NCI-H1436 treated with DMSO at 0.1 percent for 48 hours (cell line): ENCODE data around the gene MIER2.

Experiments used
- DNase-seq: peaks from one replicate; lab custom pipeline; 2025; lab: John Stamatoyannopoulos, UW

The MIER2 gene

DNA sequence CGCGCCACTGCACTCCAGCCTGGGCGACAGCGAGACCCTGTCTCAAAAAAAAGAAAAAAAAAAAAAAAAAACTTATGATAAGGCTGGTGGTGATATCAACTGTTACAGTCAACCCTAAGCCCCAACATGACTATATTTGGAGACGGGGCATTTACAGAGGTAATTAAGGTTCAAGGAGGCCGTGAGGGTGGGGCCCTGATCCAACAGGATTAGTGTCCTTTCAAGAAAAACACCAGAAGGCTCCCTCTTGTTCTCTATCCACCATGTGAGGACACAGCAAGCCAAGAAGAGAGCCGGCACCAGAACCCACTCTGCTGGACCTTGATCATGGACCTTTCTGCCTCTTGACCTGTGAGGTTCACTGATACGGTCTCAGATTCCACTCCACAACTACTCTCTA is 14.1 kb downstream of the MIER2 start:
- no peak for DNase-seq

DNA sequence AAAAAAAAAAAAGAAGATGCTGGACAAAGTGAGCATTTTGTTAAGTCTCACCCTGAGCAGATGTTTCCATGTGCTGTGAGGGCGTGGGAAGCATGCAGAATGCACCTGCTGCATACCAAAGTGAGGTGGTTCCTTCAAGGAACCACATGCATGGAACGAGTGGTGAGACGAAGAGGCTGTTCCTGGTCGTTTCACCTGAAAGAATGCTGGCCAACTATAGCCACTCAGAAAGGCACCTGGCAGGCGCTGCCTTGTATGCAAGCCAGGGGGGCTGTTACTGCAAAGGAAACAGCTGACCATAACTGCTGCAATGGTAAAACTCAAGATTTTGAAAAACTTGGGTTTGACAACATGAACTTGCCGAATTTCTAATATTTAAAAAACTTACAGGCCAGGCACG is 14.7 kb downstream of the MIER2 start:
- no peak for DNase-seq

DNA sequence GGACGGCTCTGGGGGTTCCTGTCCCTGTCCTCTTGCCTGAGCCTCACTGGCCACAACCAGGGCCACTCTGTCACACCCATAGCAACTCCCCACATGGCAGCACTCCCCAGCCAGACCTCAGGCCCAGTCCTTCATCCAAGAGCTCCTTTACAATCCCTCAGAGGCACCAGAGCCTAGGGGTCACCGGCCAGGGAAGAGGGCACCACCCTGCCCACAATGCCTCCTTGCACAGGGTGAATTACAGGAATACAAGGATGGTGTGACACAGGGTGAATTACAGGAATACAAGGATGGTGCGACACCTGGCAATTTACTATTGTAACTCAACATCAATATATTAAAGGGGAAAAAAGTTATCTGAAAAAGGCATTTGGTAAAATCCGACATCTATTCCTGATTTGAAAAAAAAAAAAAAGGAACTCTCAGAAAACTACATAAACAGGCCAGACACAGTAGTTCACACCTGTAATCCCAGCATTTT is 16.5 kb downstream of the MIER2 start:
- no peak for DNase-seq

DNA sequence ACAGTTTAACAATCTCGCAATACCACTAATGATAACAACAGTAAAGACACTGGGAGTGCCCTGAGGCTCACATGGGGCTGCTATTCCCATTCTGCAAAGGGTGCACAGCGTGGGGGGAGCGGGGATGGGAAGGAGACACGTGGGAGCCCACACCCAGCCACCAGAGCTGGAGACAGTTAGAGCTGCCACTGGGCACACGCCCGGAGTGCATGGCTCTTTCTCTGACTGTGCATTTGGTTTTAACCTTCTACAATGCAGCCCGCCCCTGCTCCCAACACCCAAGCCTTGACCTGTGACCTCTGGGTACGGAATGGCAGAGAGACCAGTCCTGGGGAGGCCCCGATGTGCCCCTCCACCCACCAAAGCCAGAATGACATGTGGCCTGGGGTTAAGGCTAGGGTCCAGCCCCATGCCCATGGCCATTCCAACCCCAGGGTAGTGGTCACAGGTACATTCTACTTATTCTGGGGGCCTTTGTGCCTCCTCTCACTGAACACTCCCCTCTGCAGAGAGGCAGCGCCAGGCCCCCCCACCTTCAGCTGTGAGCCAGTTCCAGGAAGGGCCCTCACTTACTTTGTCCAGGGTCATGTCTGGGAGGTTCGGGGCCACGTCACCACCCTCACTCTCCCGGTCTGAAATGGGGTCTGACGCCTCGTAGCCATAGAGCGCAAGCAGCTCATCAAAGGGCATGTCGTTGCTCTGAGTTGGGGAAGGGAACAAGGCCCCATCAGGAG is 17.1 kb downstream of the MIER2 start:
- DNase-seq, result no peak

DNA sequence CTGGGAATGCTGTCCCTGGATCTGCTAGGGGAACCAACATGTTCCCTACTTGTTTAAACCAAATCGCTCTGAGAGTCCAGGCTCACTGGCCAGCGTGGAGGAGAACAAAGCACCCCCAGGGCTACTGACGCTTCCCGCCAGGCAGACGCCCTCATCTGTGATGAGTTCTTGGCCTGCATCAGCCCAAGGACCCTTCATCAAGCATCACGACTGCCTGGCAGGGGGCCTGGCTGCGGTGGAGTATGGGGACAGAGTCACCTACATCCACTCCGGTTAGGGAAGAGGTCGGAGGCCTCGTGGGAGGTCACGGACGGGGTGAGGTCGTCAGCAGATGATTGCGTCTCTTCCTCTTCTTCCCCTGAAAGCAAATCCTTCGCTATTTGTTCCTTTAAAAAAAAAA is 17.7 kb downstream of the MIER2 start:
- no peak for DNase-seq

DNA sequence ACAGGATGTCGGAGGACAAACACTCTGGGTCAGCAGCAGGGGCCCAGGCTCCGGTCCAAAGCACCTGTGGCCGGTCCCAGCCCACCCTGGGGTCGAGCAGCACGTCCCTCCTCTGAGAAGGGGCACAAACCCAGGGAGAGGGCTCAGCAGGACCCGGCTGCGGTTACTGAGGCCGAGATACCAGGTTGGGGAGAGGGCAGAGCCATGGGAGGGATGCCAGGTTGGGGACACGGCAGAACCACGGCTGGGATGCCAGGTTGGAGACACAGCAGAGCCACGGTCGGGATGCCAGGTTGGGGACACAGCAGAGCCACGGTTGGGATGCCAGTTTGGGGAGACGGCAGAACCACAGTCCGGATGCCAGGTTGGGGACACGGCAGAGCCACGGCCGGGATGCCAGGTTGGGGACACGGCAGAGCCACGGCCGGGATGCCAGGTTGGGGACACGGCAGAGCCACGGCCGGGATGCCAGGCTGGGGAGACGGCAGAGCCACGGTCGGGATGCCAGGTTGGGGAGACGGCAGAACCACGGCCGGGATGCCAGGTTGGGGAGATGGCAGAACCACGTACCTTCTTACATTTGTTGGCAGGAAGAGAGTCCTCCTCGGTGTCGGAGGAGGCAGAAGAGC is 18.5 kb downstream of the MIER2 start:
- no peak for DNase-seq

DNA sequence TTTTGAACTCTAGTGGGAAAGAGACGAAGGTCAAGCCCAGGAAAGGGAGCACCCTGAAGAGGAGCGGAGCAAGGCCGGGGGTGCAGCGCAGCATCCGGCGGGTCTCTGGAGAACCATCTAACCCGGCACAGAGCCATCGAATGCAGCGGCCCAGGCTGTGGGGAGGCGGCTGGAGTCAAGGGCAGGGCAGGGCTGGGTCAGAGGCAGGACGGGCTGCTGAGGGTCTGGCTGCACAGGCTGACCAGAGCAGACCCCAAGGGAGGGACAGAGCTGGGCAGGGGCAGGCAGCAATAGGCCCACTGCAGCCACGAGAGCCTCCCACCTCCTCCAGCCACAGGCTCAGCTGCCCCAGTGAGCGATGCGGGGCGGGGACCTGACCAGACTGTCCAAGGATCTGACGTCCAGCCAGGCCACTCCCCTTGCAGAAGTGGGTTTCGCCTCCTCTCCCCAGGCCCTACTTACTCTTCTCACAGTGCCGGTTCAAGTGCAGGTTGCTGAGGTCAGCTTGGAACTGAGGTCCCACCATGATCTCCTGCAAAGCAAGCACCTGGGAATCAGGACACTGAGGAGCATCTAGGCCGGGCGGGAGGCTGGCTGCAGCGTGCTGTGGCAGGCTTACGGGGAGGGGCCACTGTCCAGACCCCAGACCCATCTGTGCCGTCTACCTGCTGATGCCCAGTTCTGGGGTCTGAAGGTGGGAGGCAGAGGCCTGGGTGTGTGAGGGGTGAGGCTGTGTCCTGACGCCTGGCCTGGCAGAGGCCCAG is 19.2 kb downstream of the MIER2 start:
- DNase-seq, result no peak

DNA sequence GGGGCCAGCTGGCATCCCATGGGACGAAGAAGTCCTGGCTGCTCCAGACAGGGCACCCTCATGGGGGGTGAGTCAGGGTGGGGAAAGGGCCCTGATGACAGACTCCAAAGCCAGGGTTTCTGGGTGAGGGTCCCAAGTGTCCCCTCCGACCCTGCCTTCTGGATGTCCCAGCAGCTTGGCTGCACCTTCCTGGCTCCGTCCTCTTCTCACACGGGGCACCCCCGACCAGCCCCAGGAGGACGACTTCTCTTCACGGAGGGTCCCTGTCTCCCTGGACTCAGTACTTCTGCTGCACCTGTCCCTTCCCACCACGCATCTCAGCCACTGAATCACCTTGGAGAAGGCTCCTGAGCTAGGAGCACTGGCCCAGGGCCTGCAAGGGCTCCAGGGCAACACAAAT is 19.9 kb downstream of the MIER2 start:
- no peak for DNase-seq

DNA sequence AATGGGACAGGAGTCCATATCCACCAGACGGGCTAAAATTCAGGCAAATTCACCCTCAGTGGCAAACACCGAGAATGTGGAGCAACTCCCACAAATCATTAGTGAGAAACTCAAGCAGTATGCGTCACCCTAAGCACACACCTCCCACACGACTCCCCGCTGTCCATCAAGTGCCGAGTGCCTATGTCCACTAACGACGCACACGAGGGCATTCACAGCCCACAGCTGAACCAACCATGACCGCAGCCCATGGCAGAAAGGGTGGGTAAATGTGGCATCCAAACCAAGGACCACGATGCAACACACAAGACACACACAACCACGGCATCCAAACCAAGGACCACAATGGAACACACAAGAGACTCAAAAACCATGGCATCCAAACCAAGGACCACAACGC is 22.0 kb downstream of the MIER2 start:
- DNase-seq, result no peak

DNA sequence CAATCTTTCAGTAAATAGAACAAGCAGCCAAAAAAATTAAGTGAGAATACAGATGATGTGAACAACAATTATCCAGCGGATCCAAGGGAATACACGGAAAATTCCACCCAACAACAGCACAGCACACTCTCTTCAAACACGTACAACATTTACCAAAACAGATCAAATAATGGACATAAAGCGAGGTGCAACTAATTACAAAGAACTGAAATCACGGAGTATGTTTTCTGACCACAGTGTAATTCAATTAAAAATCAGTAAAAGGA is 26.2 kb downstream of the MIER2 start:
- DNase-seq, result no peak

DNA sequence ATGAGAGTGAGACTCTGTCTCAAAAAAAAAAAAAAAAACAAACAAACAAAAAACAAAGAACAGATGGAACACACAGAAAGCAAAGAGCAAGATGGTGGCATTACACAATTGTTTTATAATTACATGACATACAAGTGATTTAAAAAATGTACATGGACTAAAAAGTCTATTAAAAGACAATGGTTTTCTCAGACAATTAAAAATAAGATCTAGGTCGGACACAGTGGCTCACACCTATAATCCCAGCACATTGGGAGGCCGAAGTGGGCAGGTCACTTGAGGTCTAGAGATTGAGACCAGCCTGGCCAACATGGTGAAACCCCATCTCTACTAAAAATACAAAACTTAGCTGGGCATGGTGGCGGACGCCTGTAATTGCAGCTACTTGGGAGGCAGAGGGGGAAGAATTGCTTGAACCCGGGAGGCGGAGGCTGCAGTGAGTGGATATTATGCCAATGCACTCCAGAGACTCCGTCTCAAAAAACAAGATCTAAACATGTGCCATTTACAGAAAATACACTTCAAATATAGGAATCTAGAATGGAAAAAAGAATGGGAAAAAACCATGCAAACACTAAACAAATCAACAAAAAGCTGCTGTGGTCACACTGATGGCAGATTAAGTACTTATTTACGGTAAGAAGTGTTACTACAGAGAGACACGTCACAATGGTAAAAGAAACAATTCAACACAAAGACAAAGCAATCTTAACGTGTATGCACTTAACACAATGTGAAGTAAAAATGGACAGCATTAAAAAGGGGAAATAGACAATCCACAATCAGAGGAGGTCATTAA is 26.7 kb downstream of the MIER2 start:
- no peak for DNase-seq

DNA sequence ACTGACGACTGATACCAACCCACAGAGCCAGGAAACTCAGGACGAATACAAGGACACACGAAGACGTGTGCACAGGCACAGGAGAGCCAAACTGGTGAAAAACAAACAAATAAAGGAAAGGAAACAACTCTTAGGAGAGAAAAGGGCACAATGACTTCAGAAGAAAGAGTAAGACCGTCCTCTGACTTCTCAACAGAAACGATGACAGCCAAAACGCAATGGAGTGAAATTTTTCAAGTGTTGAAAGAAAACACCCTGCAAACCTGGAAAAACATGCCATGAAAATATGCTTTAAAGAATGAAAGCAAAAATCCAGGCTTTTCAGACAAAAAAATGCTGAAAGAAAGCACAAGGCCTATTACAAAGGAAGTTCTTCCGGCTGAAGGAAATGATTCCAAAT is 28.8 kb downstream of the MIER2 start:
- DNase-seq, result no peak

DNA sequence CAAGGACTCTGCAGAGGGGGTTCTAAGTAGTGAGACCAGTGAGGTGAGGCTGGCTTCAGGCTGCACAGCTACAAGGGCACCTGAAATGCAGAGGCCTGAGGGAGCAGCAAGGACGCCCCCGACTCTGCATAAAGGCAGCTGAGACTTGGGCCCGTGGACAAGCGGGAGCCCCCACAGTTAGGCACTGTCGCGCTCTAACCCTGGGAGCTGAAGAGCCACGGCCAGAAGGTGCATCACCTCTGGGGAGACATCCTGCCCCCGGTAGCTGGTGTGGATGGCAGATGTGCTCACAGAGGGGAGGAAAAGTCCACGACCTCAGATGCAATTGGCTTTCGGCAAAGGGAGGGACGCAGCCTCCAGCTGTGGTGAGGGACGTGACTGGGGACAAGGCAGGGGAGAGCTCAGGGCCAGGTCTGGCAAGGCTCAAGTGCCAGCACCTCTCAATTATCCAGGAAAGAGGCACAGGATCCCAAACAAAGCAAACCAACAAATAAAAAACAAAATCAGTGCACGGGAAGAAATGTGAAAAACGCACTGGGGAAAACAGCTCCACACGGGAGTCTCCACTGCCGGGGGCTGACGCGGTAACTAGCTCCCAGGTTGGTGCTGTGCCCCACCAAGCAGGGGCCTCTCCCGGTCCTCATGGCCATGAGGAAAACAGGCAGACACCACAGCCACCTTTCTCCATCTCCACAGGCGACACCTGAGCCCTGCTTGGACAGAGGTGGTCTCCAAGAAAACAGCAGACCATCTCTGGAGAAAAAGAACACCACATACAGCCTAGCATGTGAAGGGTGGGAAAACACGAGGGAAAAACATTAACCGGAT is 30.4 kb downstream of the MIER2 start:
- no peak for DNase-seq

DNA sequence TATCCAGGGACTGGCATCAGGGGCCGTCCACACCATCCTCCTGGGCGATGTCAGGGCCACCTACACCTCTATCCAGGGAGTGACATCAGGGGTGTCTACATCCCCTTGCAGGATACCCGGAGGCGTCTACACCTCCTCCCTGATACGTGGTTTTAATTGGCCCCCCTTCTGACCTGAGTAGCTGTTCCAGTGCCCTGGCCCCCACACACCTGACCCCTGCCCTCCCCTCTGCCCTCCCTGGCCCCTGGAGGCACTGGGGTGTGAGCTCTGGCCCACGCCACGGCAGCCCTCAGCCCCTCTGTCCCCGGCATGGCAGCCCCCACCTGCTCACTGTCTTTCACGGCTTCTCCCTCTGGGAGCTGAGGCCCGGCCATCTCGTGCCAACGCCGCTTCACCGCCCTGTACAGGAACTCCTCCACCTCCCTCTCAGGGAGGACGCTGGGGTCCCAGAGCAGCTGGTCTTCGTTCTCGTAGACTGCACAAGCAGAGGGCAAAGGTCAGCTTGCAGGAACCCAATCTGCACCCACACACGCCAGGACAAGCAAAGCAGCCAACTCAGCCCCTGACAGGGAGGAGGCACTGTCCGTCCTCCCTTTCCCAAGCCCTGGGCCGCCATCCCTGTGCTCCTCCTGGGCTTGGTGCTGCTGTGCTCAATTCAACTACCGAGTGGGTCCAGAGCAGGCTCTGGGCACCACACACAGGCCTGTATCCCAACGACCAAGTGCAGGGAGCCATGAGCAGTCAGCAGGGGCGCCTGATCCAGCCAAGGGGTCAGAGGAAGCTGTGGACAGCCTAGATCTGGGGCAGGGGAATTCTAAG is 31.2 kb downstream of the MIER2 start:
- DNase-seq, result no peak

DNA sequence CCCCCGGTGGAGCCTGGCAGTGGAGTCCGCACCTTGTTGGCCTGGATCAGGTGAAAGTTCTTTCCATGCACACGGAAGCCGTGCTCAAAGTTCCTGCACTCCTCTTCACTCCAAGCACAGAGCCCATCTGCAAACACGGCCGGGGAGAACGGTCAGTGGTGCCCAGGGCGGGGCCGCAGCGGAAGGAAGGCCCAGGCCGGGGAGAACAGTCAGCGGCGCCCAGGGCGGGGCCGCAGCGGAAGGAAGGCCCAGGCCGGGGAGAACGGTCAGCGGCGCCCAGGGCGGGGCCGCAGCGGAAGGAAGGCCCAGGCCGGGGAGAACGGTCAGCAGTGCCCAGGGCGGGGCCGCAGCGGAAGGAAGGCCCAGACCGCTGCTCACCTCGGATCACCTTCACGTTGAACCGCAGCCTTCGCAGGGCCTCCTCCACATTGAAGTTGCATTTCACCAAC is 32.8 kb downstream of the MIER2 start:
- DNase-seq, result no peak

DNA sequence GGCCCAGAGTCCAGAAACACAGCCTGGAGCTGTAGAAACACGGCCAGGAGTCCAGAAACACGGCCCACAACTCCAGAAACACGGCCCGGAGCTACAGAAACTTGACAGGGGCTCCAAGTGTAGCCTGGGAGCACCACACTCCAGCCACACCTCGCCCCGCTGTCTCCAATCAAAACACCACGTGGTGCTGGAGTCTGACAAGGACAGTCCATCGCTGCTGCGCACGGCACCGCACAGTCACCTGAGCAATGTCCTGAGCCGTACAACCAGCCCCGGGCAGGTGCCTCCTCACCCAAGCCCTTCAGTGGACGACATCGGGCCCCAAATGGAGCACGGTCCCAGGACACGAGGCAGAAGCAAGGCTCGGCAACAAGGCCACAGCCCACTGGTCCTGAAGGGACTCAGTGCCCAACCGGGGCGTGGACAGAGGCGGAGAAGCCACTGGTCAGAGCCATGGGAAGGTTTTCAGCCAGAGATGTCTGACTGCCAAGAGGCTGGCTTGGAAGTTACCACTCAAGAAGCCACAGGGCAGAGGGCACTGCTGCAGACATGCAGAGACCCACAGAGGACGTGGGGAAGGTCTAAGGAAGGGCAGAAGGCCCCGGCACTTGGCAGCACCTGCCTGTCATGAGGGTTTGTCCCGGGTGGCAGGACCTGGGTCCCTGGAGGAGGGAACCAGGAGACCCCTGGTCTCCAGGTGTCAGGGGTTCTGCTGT is 33.7 kb downstream of the MIER2 start:
- no peak for DNase-seq

DNA sequence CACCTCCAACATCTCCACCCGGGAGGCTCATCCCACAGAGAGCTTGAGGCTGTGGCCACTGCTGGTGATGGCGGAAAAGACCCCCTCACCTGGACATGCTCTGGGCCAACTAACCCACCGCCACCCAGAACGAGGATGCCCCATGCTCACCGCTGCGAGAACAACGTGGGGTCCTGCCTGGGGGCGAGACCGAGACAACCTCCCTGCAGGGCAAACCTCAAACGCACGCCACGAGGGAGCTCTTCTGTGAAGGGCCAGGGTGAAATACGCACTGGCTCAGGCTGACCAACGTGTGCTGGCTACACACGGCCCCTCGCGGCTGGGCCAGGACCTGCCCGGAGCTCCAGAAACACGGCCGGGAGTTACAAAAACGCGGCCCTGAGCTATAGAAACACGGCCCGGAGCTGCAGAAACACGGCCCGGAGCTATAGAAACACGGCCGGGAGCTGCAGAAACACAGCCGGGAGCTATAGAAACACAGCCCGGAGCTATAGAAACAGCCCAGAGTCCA is 34.4 kb downstream of the MIER2 start:
- DNase-seq, result no peak

DNA sequence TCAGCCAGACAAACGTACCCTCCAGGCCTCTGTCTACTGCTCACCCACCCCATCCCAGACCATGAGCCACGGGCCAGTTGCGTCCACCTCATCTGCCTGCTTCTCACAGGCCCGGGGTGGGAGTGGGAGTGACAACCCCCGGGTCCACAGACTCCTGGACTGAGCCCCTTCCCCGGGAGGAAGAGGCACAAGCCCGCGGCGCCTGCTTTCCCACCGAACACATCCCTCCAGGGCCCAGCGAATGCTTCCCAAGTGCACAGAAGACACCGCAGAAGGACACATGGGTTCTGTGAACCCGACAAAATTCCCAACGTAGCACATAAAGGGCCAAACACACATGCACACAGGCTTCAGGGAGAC is 35.4 kb downstream of the MIER2 start:
- DNase-seq, result no peak

DNA sequence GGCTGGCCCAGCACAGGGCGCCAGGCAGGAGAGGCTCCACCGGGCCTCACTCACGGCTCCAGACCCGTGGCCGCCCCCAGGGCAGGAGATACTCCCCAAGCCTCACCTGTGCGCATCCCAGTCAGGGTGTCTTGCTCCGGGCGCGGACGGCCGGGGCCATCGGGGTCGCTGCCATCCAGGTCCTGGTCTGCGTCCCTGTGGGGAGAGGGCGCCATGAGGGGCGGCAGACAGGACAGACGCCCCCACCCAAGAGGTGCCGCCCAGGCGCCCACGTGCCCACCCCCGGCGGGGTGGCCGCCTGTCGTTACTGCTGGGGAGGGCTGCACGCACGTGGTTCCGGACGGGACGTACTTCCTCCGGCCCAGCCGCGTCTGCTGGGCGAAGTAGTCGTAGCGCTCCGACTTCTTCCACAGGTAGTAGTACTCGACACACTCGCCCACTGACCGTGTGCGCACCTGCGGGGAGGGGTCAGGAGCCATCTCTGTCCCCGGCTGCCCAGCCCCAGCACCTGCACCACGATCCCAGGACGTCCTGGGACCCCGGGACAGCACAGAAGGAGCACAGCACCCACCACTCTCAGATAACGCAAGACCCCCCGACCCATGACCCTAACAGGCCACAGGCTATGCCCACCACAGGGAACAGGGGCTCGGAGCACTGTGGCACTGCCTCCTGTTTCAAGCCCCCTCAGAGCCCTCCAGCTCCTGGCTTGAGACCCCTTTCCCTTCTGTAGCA is 36.0 kb downstream of the MIER2 start:
- no peak for DNase-seq
